Ascending aorta (tissue), 2 donors: ENCODE measurements around the gene YIF1A. TPM values are rescaled to one million over a fixed set of nuclear protein-coding genes. Genes with fewer than 3 reads are reported as not detected.

Experiments used
- DNase-seq, 2 donors: peaks; one replicate each; pipeline ENCODE4 v3.0.0-alpha.2; 2019; ENCODE audit warnings: low spot score in 2 of 2
- H3K27ac ChIP-seq, 2 donors: fragments of 200-600 bp; sonication (generic); one replicate each; pipeline ENCODE4 v1.5.1; 2016 to 2017; ENCODE audit warnings: mild to moderate bottlenecking in 1 of 2
- H3K27me3 ChIP-seq: fragments of 200-600 bp; sonication (generic); one replicate; pipeline ENCODE4 v1.5.1; 2017
- H3K36me3 ChIP-seq, 2 donors: fragments of 200-600 bp; sonication (generic); one replicate each; pipeline ENCODE4 v1.5.1; 2016
- H3K4me1 ChIP-seq, 2 donors: fragments of 200-600 bp; sonication (generic); one replicate each; pipeline ENCODE4 v1.5.1; 2016 to 2017; ENCODE audit warnings: mild to moderate bottlenecking in 1 of 2
- H3K4me3 ChIP-seq, 2 donors: fragments of 200-600 bp; sonication (generic); one replicate each; pipeline ENCODE4 v1.5.1; 2016 to 2017; ENCODE audit warnings: mild to moderate bottlenecking in 1 of 2
- H3K9me3 ChIP-seq, 2 donors: fragments of 200-600 bp; sonication (generic); one replicate each; pipeline ENCODE4 v1.5.1; 2016
- CTCF ChIP-seq, 3 experiments: fragments of 200-600 bp in 2 of 3; fragments of 450-650 bp in 1 of 3; sonication (generic) in 2 of 3; IDR thresholded peaks; one replicate each; pipeline ENCODE4 v1.5.1; 2016 to 2019; ENCODE audit warnings: antibody characterized with exemption in 3 of 3, mild to moderate bottlenecking in 1 of 3, moderate library complexity in 1 of 3
- intact Hi-C: fragments of 100-400 bp; cut with DNase I; formaldehyde crosslinking; loops from one replicate; pipeline ENCODE4 v1.15.1; 2023
- total RNA-seq: library from RNA; depleted of rRNA; stranded (reverse); fragments of >200 nt; gene quantifications from one replicate; pipeline ENCODE4 v1.1.0, GENCODE V29; 2016

YIF1A gene
- total RNA-seq, 1 donor from 2014 or later: 161 TPM

GRCh38 chr11:66235141-66235540, 53.8 kb downstream of the YIF1A start:
- H3K36me3 ChIP-seq: peaks cover 87 to 98% of the 10 kb centered on the region in 2 donors
- no peak overlapping the region for H3K27ac ChIP-seq
- intact Hi-C loops: no loop called here
- no peaks in the 10 kb centered on the region for H3K27me3 ChIP-seq
- H3K9me3 ChIP-seq: no peaks in the 10 kb centered on the region
- H3K4me3 ChIP-seq: no peak overlapping the region
- TF ChIP-seq CTCF (IDR thresholded peaks at IDR 0.05): no peak
- no peak for DNase-seq
- H3K4me1 ChIP-seq: no peaks in the 10 kb centered on the region

Other genes starting within 250 kb of the YIF1A start
- not detected for gene GAL3ST3, start 240.0 kb downstream of the YIF1A start, total RNA-seq
- 128 TPM for gene SF3B2, start 236.8 kb downstream of the YIF1A start, total RNA-seq
- gene PACS1, start 218.9 kb downstream of the YIF1A start, total RNA-seq: 138 TPM
- gene KLC2, start 31.4 kb downstream of the YIF1A start, total RNA-seq: 29.9 TPM
- gene RAB1B, start 20.5 kb downstream of the YIF1A start, total RNA-seq: 171 TPM
- not detected for gene CNIH2, start 11.0 kb downstream of the YIF1A start, total RNA-seq
- gene TMEM151A, start 2.8 kb upstream of the YIF1A start, total RNA-seq: 3.6 TPM
- gene CD248, start 27.9 kb upstream of the YIF1A start, total RNA-seq: 193 TPM
- 28.5 TPM for gene RIN1, start 47.3 kb upstream of the YIF1A start, total RNA-seq
- 24.8 TPM for gene BRMS1, start 56.0 kb upstream of the YIF1A start, total RNA-seq
- 64.2 TPM for gene B4GAT1, start 58.5 kb upstream of the YIF1A start, total RNA-seq
- not detected for gene SLC29A2, start 82.6 kb upstream of the YIF1A start, total RNA-seq
- gene NPAS4, start 131.9 kb upstream of the YIF1A start, total RNA-seq: 5.0 TPM
- gene MRPL11, start 149.7 kb upstream of the YIF1A start, total RNA-seq: 96.2 TPM
- 13.2 TPM for gene PELI3, start 177.8 kb upstream of the YIF1A start, total RNA-seq
- gene DPP3, start 191.3 kb upstream of the YIF1A start, total RNA-seq: 14.8 TPM
- 39.6 TPM for gene BBS1, start 221.5 kb upstream of the YIF1A start, total RNA-seq